Lower leg skin (tissue), 4 donors: ENCODE results near the gene TLE3. TPM values are rescaled to one million over a fixed set of nuclear protein-coding genes. Genes with fewer than 3 reads are reported as not detected.

Experiments used
- DNase-seq, 2 donors: peaks; one replicate each; pipeline ENCODE4 v3.0.0-alpha.2; 2019; ENCODE audit warnings: low spot score in 2 of 2
- H3K4me3 ChIP-seq: fragments of 200-600 bp; sonication (generic); 2 replicates; pipeline ENCODE4 v1.5.1; 2017; ENCODE audit warnings: mild to moderate bottlenecking, low read depth; ENCODE audit not compliant: poor library complexity, severe bottlenecking
- POLR2A ChIP-seq, 2 donors: fragments of 450-650 bp; IDR thresholded peaks; one replicate each; pipeline ENCODE4 v1.6.1; 2016 to 2017; ENCODE audit warnings: antibody characterized with exemption in 2 of 2, mild to moderate bottlenecking in 1 of 2, moderate library complexity in 1 of 2
- WGBS, 2 donors: methylation state at CpG; one replicate each; pipeline ENCODE4 v1.1.5; 2018; 5-methylcytosine and 5-hydroxymethylcytosine counted together
- intact Hi-C: fragments of 100-400 bp; cut with DNase I; formaldehyde crosslinking; loops from one replicate; pipeline ENCODE4 v1.15.0; 2023; ENCODE audit warnings: low total_unique reads
- total RNA-seq, 4 donors: library from RNA; depleted of rRNA; stranded (reverse); fragments of >200 nt; gene quantifications; one replicate each; pipeline ENCODE4 v1.1.0, GENCODE V29; 2016
- TF ChIP-seq, protein P1 (sequence below), 3 donors: fragments of 450-650 bp; IDR thresholded peaks; one replicate each; pipeline ENCODE4 v1.5.1; 2016; ENCODE audit warnings: antibody characterized with exemption in 3 of 3, mild to moderate bottlenecking in 3 of 3, moderate library complexity in 2 of 3

The TLE3 gene
- 100 to 1,000 TPM in 3 of 4 donors, 10 to 100 TPM in 1; 95.7 to 136 (median 124) TPM for total RNA-seq

DNA sequence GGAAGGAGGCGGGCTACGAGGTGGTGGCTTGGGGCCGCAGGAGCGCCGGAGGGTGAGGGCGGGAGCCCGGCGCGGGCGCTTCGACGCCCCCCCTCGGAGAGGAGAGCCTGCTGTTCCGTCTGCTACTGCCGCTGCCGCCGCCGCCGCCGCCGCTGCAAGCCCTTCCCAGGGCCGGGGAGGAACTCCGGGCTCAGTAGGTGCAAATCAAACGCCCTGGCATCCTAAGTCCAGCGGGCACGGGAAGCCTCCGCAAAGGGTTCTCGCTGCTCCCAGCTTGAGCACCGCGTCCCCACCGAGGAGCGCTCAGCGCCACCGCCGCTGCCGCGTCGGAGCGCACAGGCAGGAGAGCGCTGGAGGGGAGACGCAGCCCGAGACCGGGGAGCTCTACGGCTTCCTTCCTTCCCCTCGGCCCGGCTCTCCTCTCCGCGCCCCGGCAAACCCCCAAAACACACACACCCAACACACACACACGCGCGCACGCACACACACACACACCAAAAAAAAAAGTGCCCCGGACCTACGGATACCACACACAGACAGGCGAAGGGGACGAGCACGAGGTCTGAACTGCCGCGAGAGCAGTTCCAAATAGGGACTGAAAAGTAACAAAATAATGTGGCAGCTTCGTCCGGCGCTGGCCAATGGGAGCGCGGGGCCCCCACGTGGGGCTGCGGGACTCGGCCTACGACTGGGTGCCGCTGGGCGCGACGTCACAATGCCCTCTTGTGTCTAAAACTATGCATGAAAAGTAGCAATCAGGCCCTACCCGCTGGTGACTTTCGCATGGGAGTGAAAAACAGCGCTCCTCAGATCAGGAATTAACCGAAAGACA lies at the start of gene TLE3:
TSS of gene TLE3 (minus strand) at position 597 of the 832 bp plus-strand sequence. CDS start 1,119 bp downstream, outside the sequence.
- peak within 1 kb of the TSS; percentile 82 for H3K4me3 ChIP-seq
- DNase-seq: peak; percentile 99 to 100
- intact Hi-C loops: no loop called here
- TF ChIP-seq POLR2A (IDR thresholded peaks at IDR 0.05): peak in 1 of 2 donors; percentile 55
- TF ChIP-seq, protein P1, sequence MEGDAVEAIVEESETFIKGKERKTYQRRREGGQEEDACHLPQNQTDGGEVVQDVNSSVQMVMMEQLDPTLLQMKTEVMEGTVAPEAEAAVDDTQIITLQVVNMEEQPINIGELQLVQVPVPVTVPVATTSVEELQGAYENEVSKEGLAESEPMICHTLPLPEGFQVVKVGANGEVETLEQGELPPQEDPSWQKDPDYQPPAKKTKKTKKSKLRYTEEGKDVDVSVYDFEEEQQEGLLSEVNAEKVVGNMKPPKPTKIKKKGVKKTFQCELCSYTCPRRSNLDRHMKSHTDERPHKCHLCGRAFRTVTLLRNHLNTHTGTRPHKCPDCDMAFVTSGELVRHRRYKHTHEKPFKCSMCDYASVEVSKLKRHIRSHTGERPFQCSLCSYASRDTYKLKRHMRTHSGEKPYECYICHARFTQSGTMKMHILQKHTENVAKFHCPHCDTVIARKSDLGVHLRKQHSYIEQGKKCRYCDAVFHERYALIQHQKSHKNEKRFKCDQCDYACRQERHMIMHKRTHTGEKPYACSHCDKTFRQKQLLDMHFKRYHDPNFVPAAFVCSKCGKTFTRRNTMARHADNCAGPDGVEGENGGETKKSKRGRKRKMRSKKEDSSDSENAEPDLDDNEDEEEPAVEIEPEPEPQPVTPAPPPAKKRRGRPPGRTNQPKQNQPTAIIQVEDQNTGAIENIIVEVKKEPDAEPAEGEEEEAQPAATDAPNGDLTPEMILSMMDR (IDR thresholded peaks at IDR 0.05): peak in 1 of 3 donors; percentile 71
- 0% methylated on average over 28 to 77 of the region's 77 CpGs for WGBS, 2 donors

DNA sequence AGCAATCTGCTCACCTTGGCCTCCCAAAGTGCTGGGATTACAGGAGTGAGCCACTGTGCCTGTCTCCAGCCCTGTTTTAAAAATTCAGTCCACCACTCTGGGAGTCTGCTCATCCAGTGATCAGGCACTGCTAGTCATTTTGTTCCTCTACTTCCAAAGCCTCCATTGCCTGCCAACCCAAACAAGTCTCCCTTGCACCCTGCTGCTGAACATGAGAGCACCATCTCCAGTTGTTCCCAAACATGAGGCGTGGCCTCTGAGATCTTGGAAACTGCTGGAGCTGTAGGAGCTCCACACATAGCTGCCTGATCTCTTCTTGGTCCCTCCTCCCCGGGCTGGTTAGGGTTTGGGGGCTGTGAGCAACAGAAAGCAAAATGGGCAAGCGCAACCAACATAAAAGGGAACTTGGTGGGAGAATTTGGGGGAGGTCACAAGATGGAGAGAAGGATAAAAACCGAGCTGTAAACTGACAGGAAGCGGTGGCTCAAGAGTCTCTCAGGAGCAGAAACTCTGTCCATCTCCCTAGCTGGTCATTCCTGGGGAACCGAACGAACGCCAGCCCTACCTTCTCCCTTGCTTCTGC lies 49.6 kb upstream of the TLE3 start:
- TF ChIP-seq, protein P1 (IDR thresholded peaks at IDR 0.05): no peak
- TF ChIP-seq POLR2A (IDR thresholded peaks at IDR 0.05): no peak
- H3K4me3 ChIP-seq: no peak overlapping the region
- 78 to 88% methylated on average over 8 of the region's 8 CpGs for whole genome bisulfite sequencing, 2 donors
- intact Hi-C loops: no loop called here
- DNase-seq: no peak

DNA sequence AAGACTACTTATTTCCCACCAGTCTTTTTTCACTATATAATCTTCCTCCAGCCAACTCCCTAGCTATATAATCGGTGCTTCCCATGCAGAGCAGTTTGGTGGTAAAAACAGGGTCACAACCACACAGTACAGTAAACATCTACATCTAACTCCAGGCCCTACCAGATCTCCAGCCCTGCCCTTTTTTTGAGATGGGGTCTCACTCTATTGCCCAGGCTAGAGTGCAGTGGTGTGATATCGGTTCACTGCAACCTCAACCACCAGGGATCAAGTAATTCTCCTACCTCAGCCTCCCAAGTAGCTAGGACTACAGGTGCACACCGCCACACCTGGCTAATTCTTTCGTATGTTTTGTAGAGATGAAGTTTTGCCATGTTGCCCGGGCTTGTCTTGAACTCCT lies 49.1 kb upstream of the TLE3 start:
- DNase-seq: no peak
- 97 to 98% methylated on average over 5 of the region's 5 CpGs for WGBS, 2 donors
- no peak for TF ChIP-seq POLR2A (IDR thresholded peaks at IDR 0.05)
- TF ChIP-seq, protein P1 (IDR thresholded peaks at IDR 0.05): no peak
- intact Hi-C loops: no loop called here
- no peak overlapping the region for H3K4me3 ChIP-seq

DNA sequence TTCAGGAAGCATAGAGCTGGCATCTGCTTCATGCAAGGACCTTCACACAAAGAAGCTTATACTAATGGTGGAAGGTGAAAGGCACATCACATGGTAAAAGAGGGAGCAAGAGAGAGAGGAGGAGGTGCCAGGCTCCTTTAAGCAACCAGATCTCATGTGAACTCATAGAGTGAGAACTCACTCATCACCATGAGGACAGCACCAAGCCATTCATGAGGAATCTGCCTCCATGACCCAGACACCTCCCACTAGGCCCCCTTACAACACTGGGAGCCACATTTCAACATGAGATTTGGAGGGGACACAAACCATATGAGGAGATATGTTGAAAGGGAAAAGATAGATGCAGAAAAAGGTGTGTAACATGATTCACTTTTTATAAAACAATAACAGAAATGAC lies 48.4 kb upstream of the TLE3 start:
- no peak for TF ChIP-seq POLR2A (IDR thresholded peaks at IDR 0.05)
- TF ChIP-seq, protein P1 (IDR thresholded peaks at IDR 0.05): no peak
- DNase-seq: no peak
- intact Hi-C loops: no loop called here
- H3K4me3 ChIP-seq: no peak overlapping the region

DNA sequence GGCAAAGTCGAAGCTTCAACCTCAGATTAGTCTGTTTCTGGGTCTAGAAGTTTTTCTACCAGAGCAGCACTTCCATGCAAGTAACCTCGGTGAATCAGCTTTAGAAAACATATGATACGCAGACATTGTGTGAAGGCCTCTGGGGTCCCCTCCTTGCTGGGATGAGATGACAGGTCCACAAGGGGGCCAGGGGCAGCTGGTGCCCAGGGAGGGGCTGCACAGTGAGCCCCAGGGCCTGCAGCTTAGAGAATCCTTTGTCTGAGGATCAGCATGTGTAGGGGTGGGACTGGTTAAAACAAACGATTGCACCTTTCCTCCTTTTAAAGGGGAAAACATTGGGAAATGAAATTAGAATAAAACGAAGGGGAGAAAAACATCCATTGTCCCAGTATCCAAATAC lies 47.5 kb upstream of the TLE3 start:
- DNase-seq: no peak
- TF ChIP-seq POLR2A (IDR thresholded peaks at IDR 0.05): no peak
- TF ChIP-seq, protein P1 (IDR thresholded peaks at IDR 0.05): no peak
- no peak overlapping the region for H3K4me3 ChIP-seq
- intact Hi-C loops: no loop called here
- 73 to 74% methylated on average over 5 of the region's 5 CpGs for WGBS, 2 donors
